ENCODE measurements around the gene MCF2. TPM values are rescaled to one million over a fixed set of nuclear protein-coding genes. Genes with fewer than 3 reads are reported as not detected.

Gene MCF2
- polyA plus RNA-seq, 4 donors, result 0.75 to 1.2 (median 1.1) TPM

Other genes starting within 250 kb of the MCF2 start
- gene F9, start 177.4 kb downstream of the MCF2 start, polyA plus RNA-seq (ENCODE audit: insufficient read length in 4 of 4), result not detected
- gene ATP11C, start 224.9 kb upstream of the MCF2 start, polyA plus RNA-seq (ENCODE audit: insufficient read length in 4 of 4), result 10 to 100 TPM; 37.0 to 45.6 (median 41.3) TPM